ENCODE measurements around the gene IPMK.
"Not testable (repeated sequence)": the region's sequence is repeated elsewhere in the genome, so short reads cannot be mapped to it uniquely, and the experiment has no call there.

The IPMK gene

DNA sequence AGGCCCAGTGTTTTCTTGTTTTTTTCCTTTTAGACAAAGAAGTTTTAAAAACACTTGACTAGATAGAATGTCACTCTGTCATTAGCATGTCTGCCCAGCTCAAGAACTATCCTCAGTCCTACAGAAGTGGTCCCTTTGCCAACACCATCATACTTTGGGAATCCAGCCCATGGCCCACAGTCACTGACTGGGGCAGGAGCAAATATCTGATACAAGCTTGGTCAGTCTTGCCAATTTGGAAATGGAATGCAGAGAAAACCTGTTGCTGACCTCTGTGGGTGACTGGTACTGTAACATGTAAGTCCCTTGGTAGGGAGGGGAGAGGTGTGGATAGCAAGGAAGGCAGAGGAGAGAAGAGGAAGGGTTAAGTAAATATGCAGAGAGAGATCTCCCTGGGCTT, 47.8 kb downstream of the IPMK start:
- no peak for DNase-seq

DNA sequence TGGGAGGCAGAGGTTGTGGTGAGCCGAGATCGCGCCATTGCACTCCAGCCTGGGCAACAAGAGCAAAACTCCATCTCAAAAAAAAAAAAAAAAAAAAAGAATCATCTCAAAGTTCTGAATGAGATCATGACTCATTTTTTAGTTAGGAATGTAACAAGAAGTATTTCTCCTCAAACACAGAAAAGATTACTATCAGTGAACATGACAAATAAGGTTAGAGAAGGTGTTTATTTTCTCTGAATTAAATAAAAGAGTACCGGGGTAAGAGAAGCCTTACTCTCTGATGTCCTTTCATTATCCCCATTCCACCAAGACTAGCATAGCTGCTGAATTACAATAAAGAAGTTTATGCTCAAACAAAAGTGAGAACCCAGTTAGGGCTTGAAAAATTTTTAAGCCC, 50.1 kb downstream of the IPMK start:
- no peak for DNase-seq

DNA sequence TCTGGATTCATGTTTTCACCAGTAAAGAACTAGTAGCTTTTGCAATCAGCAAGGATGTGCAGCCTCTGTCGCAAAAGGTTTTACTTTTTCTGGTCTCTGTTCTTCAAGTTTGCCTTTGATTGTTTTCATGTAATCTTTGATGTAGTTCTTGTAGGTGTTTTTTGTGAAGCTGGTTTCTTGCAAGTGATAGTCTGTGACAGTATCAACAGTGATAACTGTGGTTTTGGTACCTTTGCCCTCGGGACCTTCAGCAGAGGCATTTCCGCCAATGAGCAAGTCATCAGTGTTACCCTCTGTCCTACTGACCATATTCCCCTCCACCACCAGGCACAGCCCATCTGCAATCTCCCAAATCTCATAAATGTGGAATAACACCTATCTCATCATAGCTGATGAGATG, 55.1 kb downstream of the IPMK start:
- DNase-seq = no peak

DNA sequence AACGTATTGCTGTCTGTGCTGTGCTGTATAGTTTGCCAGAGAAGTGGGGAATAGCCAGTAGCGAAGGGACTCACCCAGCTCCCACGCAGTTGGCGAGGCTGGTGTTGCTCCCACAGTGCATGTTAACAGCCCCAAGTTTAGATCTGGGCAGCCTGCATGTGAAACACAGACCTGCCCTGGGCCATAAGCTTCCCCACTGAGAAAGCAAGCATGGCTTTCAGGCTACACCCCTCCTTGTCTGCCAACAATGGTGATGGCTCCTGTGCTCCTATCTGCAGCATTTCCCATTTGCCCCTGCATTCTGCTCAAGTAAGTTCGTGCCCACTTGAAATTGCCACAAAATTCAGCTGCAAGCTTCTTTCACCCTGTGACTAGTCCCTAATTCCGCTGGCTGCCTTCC, 57.5 kb downstream of the IPMK start:
- no peak for DNase-seq

DNA sequence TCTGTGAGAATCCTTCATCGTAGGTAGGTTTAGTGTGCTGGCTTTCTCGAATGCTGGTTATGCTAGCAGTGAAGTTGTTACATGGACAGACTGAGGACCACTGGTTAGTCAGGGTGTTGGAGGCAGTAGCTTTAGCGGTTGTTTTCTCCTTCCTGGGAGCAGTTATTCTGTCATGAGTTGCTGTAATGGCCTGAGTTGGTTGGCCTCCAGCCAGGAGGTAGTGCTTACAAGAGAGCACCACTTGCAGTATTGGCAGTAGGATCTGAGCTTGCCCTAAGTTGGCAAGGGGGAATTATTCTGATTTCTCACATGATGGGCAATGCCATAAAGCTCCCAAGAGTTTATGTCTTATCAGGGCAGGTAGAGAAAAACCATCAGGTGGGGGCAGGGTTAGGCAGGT, 58.0 kb downstream of the IPMK start:
- DNase-seq = no peak

DNA sequence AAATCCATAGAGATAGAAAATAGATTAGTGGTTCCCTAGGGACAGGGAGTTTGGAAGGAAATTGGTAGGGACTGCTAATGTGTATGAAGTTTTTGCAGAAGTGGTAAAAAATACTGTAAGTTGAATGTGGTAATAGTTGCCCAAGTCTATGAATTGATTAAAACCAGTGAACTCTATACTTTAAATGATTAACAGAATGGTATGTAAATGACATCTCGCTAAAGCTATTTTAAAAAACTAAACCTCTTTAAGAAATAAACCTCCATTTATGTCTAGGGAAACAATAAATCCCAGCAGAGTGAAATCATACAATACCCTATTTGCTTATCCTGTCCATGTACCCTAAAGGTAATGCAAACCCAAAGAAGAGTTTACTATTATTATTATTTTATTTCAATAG, 61.4 kb downstream of the IPMK start:
- DNase-seq = no peak

DNA sequence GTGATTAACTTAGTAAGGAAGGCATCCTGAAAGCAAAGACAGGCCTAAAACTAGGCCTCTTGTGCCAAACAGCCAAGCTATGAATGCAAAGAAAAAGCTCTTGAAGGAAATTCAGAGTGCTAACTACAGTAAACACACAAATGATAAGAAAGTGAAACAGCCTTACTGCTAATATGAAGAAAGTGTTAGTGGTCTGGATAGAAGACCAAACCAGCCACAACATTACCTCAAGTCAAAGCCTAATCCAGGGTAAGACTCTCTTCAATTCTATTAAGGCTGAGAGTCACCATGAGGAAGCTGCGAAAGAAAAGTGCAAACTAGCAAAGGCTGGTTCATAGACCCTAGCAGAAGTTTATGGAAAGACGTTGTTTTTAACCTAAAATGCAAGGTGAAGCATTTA, 66.0 kb downstream of the IPMK start:
- no peak for DNase-seq

DNA sequence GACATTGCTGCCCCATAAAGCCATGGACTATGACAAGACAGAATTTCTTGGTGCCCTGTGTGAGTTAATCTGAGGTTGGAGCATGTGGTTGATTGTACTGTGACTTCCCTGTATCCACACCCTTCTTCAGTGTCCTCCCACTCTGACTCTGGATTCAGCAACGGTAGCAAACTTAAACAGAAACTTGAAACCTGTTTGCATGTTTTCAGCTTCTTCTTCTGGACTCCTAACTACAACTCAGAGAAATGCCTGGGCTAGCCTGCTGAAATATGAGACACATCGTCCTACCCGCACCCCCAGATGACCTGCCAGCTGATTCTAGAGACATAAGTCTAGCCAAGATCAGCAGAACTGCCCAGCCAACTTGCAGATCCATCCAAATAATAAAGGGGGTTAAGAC, 78.4 kb downstream of the IPMK start:
- DNase-seq = no peak

DNA sequence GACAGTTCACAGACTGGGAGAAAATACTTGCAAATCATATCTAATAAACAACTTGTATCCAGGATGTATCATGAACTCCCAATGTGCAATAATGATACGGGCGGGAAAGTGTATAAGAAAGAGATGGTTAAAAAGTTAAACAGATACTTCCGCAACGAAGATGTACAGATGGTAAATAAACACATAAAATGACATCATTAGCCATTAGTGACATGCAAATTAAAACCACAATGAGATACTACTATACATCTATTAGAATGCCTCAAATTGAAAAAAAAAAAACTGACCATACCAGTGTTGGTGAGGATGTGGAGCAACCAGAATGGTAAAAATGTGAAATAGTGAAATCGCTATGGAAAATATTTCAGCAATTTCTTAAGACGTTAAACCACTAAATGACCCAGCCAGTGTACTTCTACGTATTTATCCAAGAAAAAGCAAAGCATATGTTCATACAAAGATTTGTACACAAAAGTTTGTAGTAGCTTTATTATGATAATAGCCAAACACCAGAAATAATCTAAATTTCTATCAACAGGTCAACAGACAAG, 83.5 kb downstream of the IPMK start:
- DNase-seq = no peak

DNA sequence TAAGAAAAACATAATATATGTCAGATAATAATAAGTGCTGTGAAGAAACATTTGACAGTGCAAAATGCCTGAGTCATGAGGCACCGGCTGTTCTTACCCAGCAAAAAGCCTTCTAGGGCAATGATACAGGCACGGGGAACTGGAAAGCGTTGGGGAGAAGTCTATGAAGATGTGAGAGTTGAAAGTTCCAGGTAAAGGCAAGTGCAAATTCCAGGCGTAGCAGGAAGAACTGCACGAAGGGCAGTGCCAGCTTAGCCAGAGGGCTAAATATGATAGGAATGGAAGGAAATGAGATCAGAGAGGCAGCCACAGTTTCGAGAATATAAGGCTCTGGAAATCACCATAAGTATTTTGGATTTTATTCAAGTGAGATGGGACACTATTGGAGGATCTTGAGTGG, 87.0 kb downstream of the IPMK start:
- DNase-seq = no peak

DNA sequence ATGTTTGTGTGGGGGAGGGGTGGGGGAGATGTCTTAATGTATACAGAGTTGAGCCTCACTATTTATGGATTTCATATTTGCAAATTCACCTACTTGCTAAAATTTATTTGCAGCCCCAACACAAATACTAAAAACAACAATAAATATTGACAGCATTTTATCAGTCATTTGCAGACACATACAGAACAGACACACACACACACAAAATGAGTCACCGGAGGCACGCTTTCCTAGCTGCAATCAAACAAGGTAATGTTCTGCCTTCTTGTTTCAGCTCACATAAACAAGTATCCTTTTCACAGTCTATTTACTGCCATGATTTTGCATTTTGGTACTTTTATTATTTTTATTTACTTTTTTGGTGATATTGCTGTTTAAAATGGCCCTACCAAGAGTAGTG, 88.5 kb downstream of the IPMK start:
- DNase-seq = no peak

DNA sequence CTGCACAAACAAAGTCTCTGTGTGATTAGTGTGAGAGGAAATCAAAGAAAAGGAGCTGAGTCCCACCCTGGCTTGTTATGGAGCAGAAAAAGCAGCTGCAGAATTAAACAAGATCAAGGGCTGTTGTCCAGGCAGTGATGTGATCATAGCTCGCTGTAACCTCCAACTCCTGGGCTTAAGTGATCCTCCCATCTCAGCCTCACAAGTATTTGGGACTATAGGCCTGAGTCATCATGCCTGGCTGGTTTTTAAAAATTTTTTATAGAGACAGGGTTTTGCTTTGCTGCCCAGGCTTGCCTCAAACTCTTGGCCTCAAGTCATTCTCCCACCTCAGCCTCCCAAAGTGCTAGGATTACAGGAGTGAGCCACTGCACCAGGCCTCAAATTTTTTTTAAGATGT, 88.9 kb downstream of the IPMK start:
- DNase-seq = no peak

DNA sequence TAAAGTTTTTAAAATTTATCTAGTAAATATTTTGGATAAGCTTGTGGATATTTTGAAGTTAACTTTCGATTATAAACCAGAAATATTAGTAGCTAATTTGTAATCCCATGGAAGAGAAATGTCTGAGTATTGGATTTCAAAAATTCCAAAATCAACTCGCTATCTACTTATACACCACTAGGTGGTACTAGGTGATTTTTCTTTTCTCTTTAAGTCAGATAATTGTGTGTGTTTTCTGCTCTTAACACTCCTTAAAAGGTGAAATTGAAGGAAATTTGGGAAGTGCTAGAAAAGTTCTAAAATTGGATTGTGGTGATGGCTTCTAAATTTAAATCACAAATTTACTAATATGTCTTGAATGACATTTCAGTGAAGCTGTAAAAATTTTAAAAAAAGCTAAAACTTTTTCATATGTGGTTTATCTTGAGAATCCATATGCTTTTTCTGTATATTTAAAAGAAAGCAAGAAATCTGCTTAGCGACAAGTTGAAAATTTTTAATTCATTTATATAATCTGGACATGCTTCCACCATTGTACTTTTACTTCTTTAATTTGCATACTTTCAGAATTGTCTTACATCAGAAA, 90.2 kb downstream of the IPMK start:
- DNase-seq = no peak

DNA sequence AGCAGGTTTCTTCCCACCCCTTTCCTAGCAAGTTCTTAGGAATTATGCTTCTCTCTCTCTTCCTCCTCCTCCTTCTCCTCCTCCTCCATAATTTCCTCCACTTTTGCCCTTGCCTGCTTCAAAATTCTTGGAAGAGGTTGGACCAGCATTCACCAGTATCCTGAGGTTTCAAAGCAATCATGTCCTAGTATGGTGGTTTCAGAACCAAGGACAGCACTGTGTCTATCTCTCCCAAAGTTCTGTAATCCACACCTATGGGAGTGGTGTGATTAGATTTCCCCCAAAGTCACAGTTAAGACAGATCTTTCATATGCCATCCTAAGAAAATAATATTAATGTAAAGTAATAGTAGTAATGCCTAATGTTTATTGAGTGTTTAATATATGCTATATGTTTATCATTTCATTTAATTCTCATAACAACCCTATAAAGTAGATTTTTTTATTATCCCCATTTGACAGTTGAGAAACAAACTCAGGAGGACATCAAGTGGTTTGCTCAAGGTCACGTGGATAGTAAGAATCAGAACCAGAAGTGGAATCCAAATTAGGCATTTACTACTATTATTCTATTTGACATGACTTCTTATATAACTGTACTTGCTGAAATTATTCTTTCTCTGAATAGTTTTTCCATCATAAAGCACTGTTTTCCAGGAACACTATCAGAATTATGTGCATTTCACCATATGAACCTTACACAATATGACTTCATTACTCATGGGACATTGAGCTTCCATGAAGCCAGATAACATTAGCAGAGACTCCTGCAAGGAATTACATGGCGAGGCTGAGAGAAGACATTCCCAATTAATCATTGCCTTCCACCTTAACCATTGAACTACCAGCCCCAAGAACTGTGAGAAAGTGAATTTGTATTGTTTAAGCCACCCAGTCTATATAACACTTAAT, 91.4 kb downstream of the IPMK start:
- DNase-seq = no peak

DNA sequence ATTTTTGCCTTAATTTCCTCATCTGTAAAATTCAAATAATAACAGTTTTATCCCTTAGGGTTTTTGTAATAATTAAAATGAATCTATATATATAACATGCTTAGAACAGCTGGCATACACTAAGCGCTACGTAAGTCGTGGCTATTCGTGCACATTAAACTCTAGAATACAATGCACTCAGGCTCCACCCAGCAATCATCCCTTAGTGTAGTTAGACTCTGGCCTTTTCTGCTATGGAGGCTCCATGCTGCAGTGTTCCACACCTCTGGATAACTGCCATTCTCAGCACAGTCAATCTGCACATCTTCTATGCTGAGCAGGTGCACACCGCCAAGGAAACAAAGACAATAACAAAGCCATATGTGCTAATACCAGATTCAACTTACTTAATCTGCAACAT, 92.9 kb downstream of the IPMK start:
- no peak for DNase-seq

DNA sequence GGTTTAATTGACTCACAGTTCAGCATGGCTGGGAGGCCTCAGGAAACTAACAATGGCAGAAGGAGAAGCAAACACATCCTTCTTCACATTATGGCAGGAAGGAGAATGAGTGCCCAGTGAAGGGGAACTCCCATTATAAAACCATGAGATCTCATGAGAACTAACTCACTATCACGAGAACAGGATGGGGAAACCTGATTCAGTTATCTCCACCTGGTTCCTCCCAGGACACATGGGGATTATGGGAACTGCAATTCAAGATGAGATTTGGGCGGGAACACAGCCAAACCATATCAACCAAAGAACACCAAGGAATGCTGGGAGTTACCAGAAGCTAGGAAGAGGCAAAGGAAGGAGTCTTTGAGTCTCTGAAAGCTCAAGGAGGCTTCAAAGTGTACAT, 94.3 kb downstream of the IPMK start:
- DNase-seq = no peak

DNA sequence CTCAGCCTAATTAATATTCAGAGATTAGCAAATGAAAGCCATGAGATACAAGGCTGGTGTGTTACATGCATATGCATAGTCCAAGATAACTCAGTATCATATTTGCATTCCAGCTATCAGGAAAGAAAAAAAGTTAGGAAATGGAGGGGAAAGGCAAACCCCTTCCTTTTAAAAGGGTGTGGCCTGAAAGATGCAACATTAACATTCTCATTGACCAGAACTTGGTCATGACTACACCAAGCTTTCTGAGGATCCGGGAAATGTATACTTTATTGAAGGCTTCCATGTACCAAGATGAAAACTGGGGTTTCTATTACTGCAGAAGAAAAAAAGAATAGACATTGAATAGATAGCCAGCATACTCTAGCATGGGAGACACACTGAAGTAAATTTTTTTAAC, 96.5 kb downstream of the IPMK start:
- no peak for DNase-seq

DNA sequence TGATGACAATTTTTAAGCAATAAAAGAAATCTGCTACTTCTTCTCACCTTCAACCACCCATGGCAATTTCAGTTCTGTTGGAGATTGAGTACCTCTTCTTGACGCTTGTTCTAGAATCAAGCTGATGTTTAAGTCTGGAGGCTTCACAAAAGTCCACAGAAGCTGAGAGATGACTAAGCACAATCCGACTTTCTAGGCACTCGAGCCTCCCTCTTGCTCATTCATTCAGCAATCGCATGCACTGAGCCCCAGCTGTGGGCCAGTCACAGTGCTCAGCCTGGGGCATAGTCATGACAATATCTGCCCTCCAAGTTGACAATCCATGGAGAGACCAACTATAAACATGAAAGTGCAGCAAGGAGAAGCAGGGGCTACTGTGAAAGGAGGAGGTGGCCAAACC, 103.2 kb downstream of the IPMK start:
- DNase-seq = no peak

DNA sequence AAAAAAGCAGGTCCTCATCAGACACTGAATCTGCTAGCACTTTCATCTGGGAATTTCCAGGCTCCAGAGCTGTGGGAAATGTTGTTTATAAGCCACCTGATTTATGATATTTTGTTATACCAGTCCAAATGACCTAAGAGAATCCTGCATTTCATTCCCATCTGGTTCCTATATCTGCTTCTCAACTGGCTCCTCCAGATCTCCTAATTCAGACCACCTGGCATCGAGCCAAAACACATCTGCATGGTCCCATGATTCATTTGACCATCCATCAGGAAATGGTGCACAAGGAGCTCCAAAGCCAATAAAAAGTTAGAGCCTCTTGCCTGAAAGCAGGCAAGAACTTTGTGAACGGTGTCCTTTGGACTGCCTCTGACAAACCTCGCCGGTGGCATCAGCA, 108.9 kb downstream of the IPMK start:
- DNase-seq = no peak

DNA sequence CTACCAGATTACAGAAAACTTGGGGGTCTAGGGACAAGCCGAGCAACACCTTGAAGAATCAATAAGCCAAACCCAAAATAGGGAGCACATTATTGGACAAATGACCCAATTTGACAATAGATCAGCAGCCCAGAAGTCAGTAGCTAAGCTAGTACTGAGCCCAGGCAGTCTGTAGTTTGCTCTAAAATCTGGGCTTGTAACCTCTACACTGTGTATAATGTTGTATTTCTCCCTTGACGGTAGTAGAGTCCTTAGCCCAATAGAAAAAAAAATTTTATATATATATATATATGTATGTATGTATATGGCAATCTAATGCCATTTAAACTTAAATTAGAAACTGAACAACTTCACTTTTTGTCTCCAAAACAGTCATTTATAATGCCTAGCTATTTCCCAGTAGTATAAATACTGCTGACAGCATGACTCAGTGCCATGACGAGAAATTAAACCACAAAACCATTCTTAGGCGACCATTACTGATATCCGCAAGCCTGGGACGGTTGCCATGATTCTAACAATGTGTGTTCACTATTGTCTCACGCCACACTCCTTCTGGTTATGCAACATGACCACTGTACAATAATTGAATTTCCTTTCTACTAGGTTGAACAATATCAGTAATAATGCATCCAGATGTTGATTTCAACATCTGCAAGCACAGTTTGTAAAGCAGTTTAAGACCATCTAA, 110.5 kb downstream of the IPMK start:
- DNase-seq = no peak

DNA sequence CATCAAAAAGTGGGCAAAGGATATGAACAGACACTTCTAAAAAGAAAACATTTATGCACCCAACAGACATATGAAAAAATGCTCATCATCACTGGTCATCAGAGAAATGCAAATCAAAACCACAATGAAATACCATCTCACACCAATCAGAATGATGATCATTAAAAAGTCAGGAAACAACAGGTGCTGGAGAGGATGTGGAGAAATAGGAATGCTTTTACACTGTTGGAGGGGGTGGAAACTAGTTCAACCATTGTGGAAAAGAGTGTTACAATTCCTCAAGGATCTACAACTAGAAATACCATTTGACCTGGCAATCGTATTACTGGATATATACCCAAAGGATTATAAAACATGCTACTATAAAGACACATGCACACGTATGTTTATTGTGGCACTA, 111.8 kb downstream of the IPMK start:
- not testable (repeated sequence) for DNase-seq

DNA sequence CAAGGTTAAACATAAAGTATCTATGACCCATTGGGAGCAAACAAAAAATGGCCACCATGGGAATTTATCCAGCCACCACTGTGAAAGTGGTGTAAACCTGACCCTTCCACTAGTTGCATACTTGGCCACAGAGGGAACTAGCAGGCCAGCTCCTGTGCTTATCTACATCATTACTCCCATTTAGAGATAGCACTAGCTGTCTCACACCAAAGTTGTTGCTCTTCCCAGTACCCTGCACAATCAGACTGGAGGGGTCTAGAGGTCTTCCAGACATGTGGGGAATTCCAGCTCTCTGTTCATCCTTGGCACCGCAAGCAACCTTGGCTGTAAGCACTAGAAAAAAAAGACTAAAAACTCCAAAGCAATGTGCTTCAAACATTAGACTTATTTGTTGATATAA, 113.9 kb downstream of the IPMK start:
- no peak for DNase-seq

DNA sequence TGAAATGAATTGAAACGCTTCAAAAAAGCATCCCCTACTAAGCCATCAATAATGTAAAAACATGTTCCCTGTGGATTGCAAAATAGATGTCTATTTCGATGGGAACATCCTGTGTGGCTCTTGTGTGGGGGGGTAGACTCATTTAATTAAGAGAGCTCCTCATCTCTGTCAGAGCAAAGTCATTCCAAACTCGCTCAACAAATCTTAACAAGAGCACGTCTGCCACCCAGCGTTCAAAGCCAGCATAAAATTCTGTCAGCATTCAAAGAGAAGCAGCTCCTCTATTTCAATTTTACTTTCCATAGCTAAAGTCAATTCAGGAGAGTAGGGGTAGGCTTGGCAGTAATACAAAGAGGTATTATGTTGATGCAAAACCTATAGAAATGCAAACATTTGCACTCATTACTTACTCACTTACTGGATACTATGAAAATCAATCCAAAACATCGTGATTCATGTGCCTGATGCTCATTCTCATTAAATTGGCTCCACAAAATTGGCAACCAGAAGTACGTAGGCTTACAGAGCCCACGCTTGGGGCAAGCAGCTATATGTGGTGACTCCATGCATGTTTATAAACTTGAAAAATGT, 114.9 kb downstream of the IPMK start:
- DNase-seq = no peak

DNA sequence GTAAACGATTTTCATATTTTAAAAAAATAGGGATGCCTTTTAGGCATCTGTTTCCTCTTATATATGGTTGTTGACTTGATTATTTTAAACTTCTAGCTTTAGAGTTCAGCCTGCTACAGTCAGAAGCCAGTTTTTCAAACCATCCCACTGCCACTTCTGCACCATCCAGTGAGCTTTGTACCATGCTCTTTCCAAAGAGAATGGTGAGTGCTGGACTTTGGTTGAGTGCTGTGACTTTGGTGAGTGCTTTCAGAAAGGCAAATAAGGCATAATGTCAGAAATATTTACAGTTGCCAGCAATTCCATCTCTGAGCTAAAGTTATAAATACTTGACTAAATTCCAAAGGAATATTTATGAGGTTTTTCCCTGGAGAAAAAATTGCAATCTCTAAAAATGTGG, 117.4 kb downstream of the IPMK start:
- DNase-seq = no peak
